ENCODE measurements around the gene RBPMS2. TPM values are rescaled to one million over a fixed set of nuclear protein-coding genes. Genes with fewer than 3 reads are reported as not detected.
A peak's percentile ranks its signal among the peaks of the same experiment; 100 is the strongest.

RBPMS2 gene
- total and polyA plus RNA-seq, 2 of the 8 experiments (the other 6 are each of a cell fraction or from before 2014, with no cell fraction given): 55.8 to 238 TPM

DNA sequence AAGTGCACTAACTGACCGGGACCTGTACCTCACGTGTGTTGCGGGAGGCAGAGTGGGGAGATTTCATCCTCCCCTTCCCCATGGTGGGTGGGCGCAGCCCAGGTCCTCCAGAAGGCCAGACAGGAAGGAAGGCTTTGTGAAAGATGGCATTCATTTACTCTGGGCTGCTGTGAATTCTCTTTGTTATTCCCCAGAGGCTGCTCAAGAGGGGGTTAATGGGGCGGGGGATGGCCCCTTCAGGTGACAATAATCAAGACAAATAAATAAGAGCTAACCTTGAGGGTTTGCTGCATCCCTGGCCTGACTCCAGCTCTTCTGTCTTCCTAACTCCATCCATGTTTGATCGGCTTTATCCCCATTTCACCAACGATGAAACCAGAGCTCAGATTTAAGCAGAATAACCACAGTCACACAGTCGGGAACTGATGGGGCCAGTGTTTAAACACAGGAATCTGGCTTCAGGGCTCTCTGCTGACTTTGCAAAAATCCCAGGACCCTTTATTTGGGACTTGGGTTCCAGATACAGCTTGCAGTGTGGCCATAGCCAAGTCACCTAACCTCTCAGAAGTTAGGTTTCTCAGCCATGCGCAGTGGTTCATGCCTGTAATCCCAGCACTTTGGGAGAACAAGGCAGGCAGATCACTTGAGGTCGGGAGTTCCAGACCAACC, 33.5 kb upstream of the RBPMS2 start:
- Histone ChIP-seq H2AFZ (ENCODE audit: low read length) (no peak overlapping the region), H2BK120ac (replicated peaks; ENCODE audit: low read depth, low read length) (peak overlapping the region; percentile 80), H4K8ac (ENCODE audit: extremely low read depth, insufficient read depth, low read length) (peak overlapping the region; percentile 90; the same call in 1 of the 2 replicates), H2BK12ac (ENCODE audit: low read depth, low read length) (peak overlapping the region; percentile 97), H3K36me3 (ENCODE audit: control insufficient read depth in 2 of 4, insufficient read depth in 4 of 4, low read length in 3 of 4) (no peaks in the 10 kb centered on the region), H3K79me1 (ENCODE audit: low read depth, low read length) (no peaks in the 10 kb centered on the region), H2BK5ac (ENCODE audit: low read depth, low read length) (peak overlapping the region; percentile 94), H2AK5ac (ENCODE audit: low read depth, low read length) (peak overlapping the region; percentile 82; the same call in 1 of the 2 replicates), H3K23me2 (ENCODE audit: low read depth, low read length) (peaks cover 8% of the 10 kb centered on the region), H4K91ac (replicated peaks; ENCODE audit: insufficient read length, low read length) (peak overlapping the region; percentile 89), H4K20me1 (replicated peaks in 1 of 2; ENCODE audit: control insufficient read depth in 1 of 2, insufficient read depth in 2 of 2, low read length in 2 of 2) (no peaks in the 10 kb centered on the region), H3K27ac (ENCODE audit: low read depth, low read length) (peak overlapping the region; percentile 95), H4K5ac (ENCODE audit: insufficient read length, low read depth, low read length) (peak overlapping the region; percentile 90), H3K79me2 (ENCODE audit: control insufficient read depth in 1 of 2, insufficient read depth in 2 of 2, low read length in 2 of 2) (no peaks in the 10 kb centered on the region; a peak in 1 of 4 replicates), H3K4ac (replicated peaks; ENCODE audit: insufficient read length, low read depth, low read length) (peak overlapping the region; percentile 94), H2BK20ac (ENCODE audit: low read length) (peak overlapping the region; percentile 95), H3K9me3 (ENCODE audit: insufficient read depth in 2 of 2, low read depth in 1 of 2, low read length in 1 of 2) (no peaks in the 10 kb centered on the region), H3K4me1 (replicated peaks in 1 of 4; ENCODE audit: control insufficient read depth in 3 of 4, insufficient read depth in 4 of 4, low read length in 3 of 4) (peaks cover 28 to 56% (median 44%) of the 10 kb centered on the region in 4 experiments), H3K4me2 (ENCODE audit: insufficient read depth in 1 of 2, low read depth in 2 of 2, low read length in 2 of 2) (peak overlapping the region; percentile 70 to 83), H3K4me3 (ENCODE audit: extremely low read depth in 1 of 4, insufficient read depth in 2 of 4, low read depth in 3 of 4, low read length in 4 of 4) (peak overlapping the region; percentile 2 to 53 (median 38); a peak in 6 of 8 replicates), H3K9ac (replicated peaks in 1 of 4; ENCODE audit: extremely low read depth in 1 of 4, low read depth in 3 of 4, low read length in 3 of 4) (peak overlapping the region in 3 of 4 experiments; percentile 43 to 78 (median 61); a peak in 6 of 7 replicates), H3K18ac (ENCODE audit: extremely low read depth, low read length) (peak overlapping the region; percentile 97), H3K56ac (replicated peaks; ENCODE audit: insufficient read length, low read depth, low read length) (peak overlapping the region; percentile 72), H3K14ac (ENCODE audit: insufficient read length) (no peak overlapping the region), H2BK15ac (ENCODE audit: low read length) (peak overlapping the region; percentile 20; the same call in 1 of the 2 replicates), H3K27me3 (replicated peaks in 1 of 4; ENCODE audit: control insufficient read depth in 3 of 4, extremely low read depth in 1 of 4, insufficient read depth in 3 of 4, low read length in 3 of 4) (no peaks in the 10 kb centered on the region), H3K23ac (ENCODE audit: insufficient read length) (no peak overlapping the region)
- DNase-seq (ENCODE audit: low read depth in 1 of 2, low spot score in 2 of 2) (peak; percentile 82 to 88), FAIRE-seq (peak; percentile 86)
- ChIA-PET CTCF (ENCODE audit: partially characterized antibody) (interaction anchor here (0.6 to 25.0 kb wide), 31 partner anchors 7 to 349 kb away, joined by 3 to 883 read pairs (median 5); partner anchors contain the start of gene PIF1), POLR2A (ENCODE audit: partially characterized antibody) (interaction anchor here (0.7 to 24.9 kb wide), 28 partner anchors 8 to 436 kb away, joined by 3 to 748 read pairs (median 8); partner anchors contain the start of genes PIF1, PLEKHO2, RBPMS2 and ZNF609)
- 4% methylated on average over 10 of the region's 10 CpGs; no CpG with 5 or more reads in 1 of the 2 experiments for WGBS, 2 experiments (ENCODE audit: extremely low coverage in 1 of 2, insufficient coverage in 1 of 2, insufficient read length in 1 of 2, insufficient replicate concordance in 2 of 2, low coverage in 1 of 2, low lambda C conversion rate in 2 of 2, missing lambda C conversion rate in 1 of 2)
- TF ChIP-seq SP1 (IDR thresholded peaks at IDR 0.05; ENCODE audit: low read depth, low read length): peak; percentile 82
- peak; percentile 68; the same call in 1 of the 2 replicates for TF ChIP-seq POLR2AphosphoS5 (IDR thresholded peaks at IDR 0.05; ENCODE audit: low read depth, low read length)
- peak; percentile 24 to 80; a peak in 2 of 4 replicates for TF ChIP-seq HDAC2 (IDR thresholded peaks at IDR 0.05; ENCODE audit: borderline replicate concordance in 1 of 2, low read depth in 2 of 2, low read length in 2 of 2)
- TF ChIP-seq RNF2 (IDR thresholded peaks at IDR 0.05; ENCODE audit: borderline replicate concordance, low read depth, low read length, missing control alignments, poor library complexity, severe bottlenecking): no peak
- TF ChIP-seq MAFK (IDR thresholded peaks at IDR 0.05; ENCODE audit: low read depth, low read length): peak; percentile 87
- peak; percentile 67; the same call in 1 of the 2 replicates for TF ChIP-seq YY1 (IDR thresholded peaks at IDR 0.05; ENCODE audit: low read depth, low read length)
- TF ChIP-seq TAF1 (IDR thresholded peaks at IDR 0.05; ENCODE audit: low read depth, low read length): 0 out of 2 replicates have a peak, but pooled peaks have one; percentile 59
- TF ChIP-seq BRCA1 (IDR thresholded peaks at IDR 0.05; ENCODE audit: low read depth, low read length): no peak
- TF ChIP-seq EP300 (IDR thresholded peaks at IDR 0.05; ENCODE audit: borderline replicate concordance in 1 of 2, low read depth in 2 of 2, low read length in 2 of 2): peak in 1 of 2 experiments; percentile 78; a peak in 1 of 3 replicates
- no peak for TF ChIP-seq SIN3A (conservative IDR thresholded peaks at IDR 0.05 in 1 of 2, IDR thresholded peaks at IDR 0.05 in 1 of 2; ENCODE audit: low read depth in 1 of 2, low read length in 2 of 2)
- peak; percentile 55 to 82 for TF ChIP-seq POLR2A (IDR thresholded peaks at IDR 0.05; ENCODE audit: control extremely low read depth in 1 of 2, low read depth in 2 of 2, low read length in 2 of 2)

All from H1 (cell line).